C4-2B (cell line): ENCODE measurements around the gene VPS8.

Experiments used
- H3K27ac ChIP-seq: fragments of 450-650 bp; 2 replicates; pipeline ENCODE4 v1.5.1; 2017
- CTCF ChIP-seq: fragments of 450-650 bp; conservative IDR thresholded peaks from 2 replicates; pipeline ENCODE4 v1.5.1; 2017; ENCODE audit warnings: mild to moderate bottlenecking
- ZFX ChIP-seq: fragments of 450-650 bp; IDR thresholded peaks from 2 replicates; pipeline ENCODE4 v1.6.1; 2017

Gene VPS8

DNA sequence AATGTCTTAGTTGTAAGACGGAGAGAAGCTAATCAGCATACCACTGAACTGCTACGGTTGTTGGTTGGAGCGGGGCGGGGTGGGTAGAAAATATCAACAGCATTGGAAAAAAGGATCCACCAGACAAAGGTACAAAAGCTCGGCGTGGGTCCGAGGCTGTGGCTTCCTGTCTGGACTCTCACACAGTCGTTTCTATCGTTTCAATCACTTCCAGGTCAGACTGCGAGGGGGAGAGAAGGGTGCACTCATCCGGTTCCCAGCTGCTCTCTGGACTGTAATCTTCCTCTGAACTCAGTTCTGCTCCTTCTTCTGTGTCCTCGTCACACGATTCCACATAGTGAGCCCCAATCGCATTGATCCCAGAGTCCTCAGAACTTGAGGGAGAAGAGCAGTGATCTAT is 270.9 kb downstream of the VPS8 start:
- TF ChIP-seq CTCF: no peak
- TF ChIP-seq ZFX: no peak
- H3K27ac ChIP-seq: no peak overlapping the region

GRCh38 chr3:185084402-185084801 is 272.4 kb downstream of the VPS8 start:
- TF ChIP-seq ZFX (no peak), CTCF (no peak)
- H3K27ac ChIP-seq: no peak overlapping the region

- no peak for TF ChIP-seq ZFX
- TF ChIP-seq CTCF: peak; percentile 10; the same call in 1 of the 2 replicates
Measured at GRCh38 chr3:185084901-185085300, 272.9 kb downstream of the VPS8 start.

GRCh38 chr3:185087419-185087818 is 275.5 kb downstream of the VPS8 start:
- no peak overlapping the region for H3K27ac ChIP-seq
- TF ChIP-seq ZFX (no peak), CTCF (no peak)

More at GRCh38 chr3:185084901-185085300, 272.9 kb downstream of the VPS8 start:
- H3K27ac ChIP-seq: no peak overlapping the region

- no peak for TF ChIP-seq CTCF
- TF ChIP-seq ZFX: no peak
- no peak overlapping the region for H3K27ac ChIP-seq
Measured at GRCh38 chr3:185089343-185089742, 277.4 kb downstream of the VPS8 start.

- no peak for TF ChIP-seq CTCF
- TF ChIP-seq ZFX: no peak
- H3K27ac ChIP-seq: no peak overlapping the region
Measured at GRCh38 chr3:185089751-185090150, 277.8 kb downstream of the VPS8 start.

GRCh38 chr3:185090811-185091210 is 278.8 kb downstream of the VPS8 start:
- H3K27ac ChIP-seq: no peak overlapping the region
- no peak for TF ChIP-seq ZFX
- TF ChIP-seq CTCF: no peak
